Activated CD8-positive, alpha-beta memory T cell treated with anti-CD3 and anti-CD28 coated beads for 4 hours (primary cell): ENCODE results near the gene OR1F1.
"Not testable (repeated sequence)": the region's sequence is repeated elsewhere in the genome, so short reads cannot be mapped to it uniquely, and the experiment has no call there.

Experiments
- DNase-seq, 2 donors: peaks; one replicate each; pipeline ENCODE4 v3.0.0-alpha.2; 2020; ENCODE audit warnings: low read depth in 2 of 2

The OR1F1 gene

GRCh38 chr16:3198334-3199072 lies 10.5 kb downstream of the OR1F1 start:
- DNase-seq = no peak

DNA sequence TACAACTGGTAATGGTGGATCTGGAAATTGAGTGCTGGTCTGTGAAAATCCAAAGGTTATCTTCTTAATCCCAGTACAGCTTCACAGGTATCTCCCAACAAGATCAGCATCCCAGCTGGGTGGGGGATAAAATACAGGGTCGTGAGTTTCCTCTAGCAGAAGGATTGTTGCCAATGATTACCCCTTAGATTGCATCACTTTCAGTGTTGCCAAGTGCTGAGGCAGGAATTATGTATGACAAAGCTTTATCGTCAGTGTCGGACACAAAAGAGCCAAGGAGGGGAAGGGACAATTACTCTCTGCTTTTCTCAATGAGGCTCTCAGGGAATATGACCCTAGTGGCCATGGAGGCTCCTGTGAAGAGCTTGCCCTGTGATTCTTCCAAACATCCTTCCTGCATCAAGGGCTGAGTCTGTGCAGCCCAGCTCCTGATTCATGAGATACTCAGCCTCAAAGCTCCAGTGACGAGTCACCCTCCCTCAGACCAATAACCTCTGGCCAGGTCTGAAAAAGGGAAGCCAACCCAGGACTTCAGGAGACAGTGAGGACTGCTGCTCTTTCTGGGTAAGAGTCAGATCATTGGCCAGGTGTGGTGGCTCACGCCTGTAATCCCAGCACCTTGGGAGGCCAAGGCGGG lies 15.0 kb downstream of the OR1F1 start:
- DNase-seq = no peak

GRCh38 chr16:3205939-3206338 lies 17.9 kb downstream of the OR1F1 start:
- not testable (repeated sequence) for DNase-seq

GRCh38 chr16:3207086-3207953 lies 19.3 kb downstream of the OR1F1 start:
- DNase-seq = no peak

DNA sequence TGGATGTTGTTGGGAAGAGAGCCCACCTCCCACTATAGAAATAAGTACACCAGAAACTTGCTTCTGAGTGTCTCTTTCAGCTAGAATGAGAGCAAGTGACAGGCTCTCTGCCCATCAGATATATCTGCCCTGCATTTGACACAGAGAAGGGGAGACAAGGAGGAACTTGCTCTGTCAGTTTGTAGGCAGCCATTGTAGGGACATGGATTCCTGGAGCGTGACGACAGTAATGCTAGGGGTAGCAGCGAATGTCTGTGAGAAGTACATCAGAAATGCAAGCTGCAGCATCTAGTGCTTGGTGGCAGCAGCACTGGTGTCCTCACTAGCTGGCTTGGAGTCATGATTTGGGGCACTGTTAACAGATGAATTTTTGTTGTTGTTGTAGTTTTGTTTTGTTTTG lies 24.0 kb downstream of the OR1F1 start:
- no peak for DNase-seq

GRCh38 chr16:3212567-3212966 lies 24.6 kb downstream of the OR1F1 start:
- DNase-seq = no peak

DNA sequence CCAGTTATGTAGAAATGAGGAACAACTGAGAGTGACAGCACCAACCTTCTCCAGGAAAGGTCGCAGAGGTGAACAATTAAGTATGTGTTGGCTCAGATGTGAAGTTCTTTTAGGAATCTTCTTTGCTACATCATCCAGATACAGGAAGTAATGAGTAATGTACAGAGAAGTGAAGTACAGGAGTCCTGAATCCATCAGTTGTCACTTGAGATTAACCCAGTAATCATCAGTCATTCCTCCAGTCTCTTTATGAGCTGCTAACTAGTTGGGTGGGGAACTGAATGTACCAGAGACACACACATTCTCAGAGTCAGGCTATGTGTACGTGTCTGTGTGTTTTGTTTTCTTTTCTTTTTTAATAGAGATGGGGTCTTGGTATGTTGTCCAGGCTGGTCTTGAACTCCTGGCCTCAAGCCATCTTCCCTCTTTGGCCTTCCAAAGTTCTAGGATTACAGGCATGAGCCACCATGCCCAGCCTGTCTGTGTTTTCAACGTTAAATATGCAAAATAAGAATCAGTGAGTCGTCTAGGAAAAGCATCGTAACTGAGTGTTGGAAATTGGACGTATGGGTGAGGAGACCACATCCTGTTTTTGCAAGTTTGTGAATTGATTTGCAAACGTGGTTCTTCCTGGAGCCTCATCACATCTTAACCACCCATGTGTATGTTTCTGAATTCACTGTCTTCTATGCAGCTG lies 27.0 kb downstream of the OR1F1 start:
- DNase-seq = no peak

DNA sequence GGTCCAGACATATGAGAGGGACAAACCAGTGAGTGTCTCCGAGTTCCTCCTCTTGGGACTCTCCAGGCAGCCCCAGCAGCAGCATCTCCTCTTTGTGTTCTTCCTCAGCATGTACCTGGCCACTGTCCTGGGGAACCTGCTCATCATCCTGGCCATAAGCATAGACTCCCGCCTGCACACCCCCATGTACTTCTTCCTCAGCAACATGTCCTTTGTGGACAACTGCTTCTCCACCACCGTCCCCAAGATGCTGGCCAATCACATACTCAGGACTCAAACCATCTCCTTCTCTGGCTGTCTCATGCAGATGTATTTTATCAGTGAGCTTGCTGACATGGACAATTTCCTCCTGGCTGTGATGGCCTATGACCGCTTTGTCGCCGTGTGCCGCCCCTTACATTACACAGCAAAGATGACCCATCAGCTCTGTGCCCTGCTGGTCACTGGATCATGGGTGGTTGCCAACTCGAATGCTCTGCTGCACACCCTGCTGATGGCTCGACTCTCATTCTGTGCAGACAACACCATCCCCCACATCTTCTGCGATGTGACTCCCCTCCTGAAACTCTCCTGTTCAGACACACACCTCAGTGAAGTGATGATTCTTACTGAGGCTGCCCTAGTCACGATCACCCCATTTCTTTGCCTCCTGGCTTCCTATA lies 27.7 kb downstream of the OR1F1 start:
- DNase-seq = no peak

GRCh38 chr16:3216263-3216640 lies 28.2 kb downstream of the OR1F1 start:
- DNase-seq = no peak

- DNase-seq = no peak
These were observed 32.8 kb downstream of the OR1F1 start for GRCh38 chr16:3220839-3221238.

DNA sequence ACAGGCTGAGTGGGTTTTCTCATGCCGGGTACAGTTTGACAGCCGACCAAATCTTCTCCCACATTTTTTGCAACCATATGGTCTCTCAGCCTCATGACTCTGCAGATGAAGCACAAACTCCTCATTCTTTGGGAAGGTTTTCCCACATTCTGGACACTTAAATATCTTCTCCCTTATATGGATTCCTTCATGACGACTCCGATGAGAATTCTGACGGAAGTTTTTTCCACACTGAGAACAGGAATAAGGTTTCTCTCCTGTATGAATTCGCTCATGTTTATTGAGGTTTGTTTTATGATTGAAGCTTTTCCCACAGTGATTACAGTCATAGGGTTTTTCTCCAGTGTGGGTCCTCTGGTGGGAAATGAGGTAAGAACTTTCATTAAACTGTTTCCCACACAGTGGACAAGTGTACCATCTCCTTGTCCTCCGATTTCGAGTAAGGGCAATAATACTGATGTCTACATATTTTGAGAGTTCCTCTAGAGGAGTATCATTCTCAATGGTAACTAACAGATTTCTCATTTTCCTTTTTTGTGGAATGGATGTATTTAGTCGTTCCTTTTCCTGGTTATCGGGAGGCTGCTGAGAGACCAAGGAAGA lies 36.0 kb downstream of the OR1F1 start:
- DNase-seq = no peak

- no peak for DNase-seq
These were observed 46.5 kb downstream of the OR1F1 start for GRCh38 chr16:3234543-3234856.

- peak; percentile 85 to 86 for DNase-seq
These were observed 47.0 kb downstream of the OR1F1 start, which contains the start of gene ZNF200 for GRCh38 chr16:3234857-3235561. Gene ZNF200 (minus strand): TSS chr16:3235158. CDS start chr16:3233755, 1,403 bp downstream.

- no peak for DNase-seq
These were observed 48.1 kb downstream of the OR1F1 start for GRCh38 chr16:3235856-3236669.

DNA sequence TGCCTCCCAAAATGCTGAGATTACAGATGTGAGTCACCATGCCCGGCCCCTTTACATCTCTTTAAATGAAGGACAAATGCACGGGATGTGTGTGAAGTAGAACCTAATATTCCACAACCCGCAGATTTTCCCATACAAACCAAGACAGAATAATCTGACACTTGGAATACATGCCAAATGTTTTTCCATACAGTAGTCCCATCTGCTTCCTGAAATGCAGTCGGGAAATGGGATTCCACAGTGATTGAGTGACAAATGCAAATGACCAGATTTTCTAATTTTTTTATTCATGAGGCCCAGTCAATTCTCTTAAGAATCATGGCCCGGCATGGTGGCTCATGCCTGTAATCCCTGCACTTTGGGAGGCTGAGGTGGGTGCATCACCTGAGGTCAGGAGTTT lies 53.8 kb downstream of the OR1F1 start:
- no peak for DNase-seq

DNA sequence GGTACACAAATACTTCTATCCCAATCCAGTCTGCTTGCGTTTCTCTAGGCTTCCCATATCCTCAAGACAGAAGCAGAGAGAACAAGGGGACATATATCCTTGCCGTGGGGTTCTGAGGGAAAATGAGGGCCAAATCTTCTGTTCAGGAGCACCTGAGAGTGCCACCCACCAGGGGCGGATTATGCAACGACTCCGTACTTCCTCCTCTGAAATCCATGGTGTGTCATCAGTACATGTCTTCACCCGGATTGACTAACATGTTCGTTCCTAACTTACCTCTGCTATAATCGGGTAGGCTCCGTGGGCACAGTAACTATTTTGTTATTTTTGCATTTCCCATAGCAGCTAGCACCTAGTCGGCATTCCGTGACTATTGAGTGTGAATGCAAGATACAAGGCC lies 54.7 kb downstream of the OR1F1 start:
- no peak for DNase-seq

- no peak for DNase-seq
These were observed 55.9 kb downstream of the OR1F1 start for GRCh38 chr16:3243882-3244281.

- no peak for DNase-seq
These were observed 58.0 kb downstream of the OR1F1 start for GRCh38 chr16:3246002-3246401.

- DNase-seq = no peak
These were observed 58.9 kb downstream of the OR1F1 start for GRCh38 chr16:3246876-3247275.

GRCh38 chr16:3248596-3248995 lies 60.6 kb downstream of the OR1F1 start:
- no peak for DNase-seq
